K562 (cell line): ENCODE measurements around the gene GABRE. TPM values are rescaled to one million over a fixed set of nuclear protein-coding genes. Genes with fewer than 3 reads are reported as not detected.

Experiments
- ARID2 ChIP-seq: fragments of 450-650 bp; IDR thresholded peaks from 2 replicates; pipeline ENCODE4 v1.6.1; 2017; ENCODE audit warnings: antibody characterized with exemption, mild to moderate bottlenecking
- CCNT2 ChIP-seq: IDR thresholded peaks from 2 replicates; pipeline ENCODE4 v1.6.1; 2011; ENCODE audit warnings: borderline replicate concordance, low read depth, mild to moderate bottlenecking, moderate library complexity, mixed read lengths, low read length; ENCODE audit not compliant: insufficient read length; ENCODE audit errors: extremely low read depth
- CHD2 ChIP-seq: IDR thresholded peaks from 2 replicates; pipeline ENCODE4 v1.6.1; 2011; ENCODE audit warnings: low read depth, low read length
- DIDO1 ChIP-seq: fragments of 450-650 bp; IDR thresholded peaks from 2 replicates; pipeline ENCODE4 v1.6.1; 2016; ENCODE audit warnings: low read depth, missing biosample characterization, missing genetic modification characterization
- EP400 ChIP-seq: fragments of 450-650 bp; IDR thresholded peaks from 2 replicates; pipeline ENCODE4 v1.6.1; 2017; ENCODE audit warnings: antibody characterized with exemption, mild to moderate bottlenecking, moderate library complexity
- GABPB1 ChIP-seq: sonication (generic); formaldehyde crosslinking; IDR thresholded peaks from 2 replicates; pipeline ENCODE4 v1.8.0; 2022; ENCODE audit warnings: mild to moderate bottlenecking, missing genetic modification reagents
- HIVEP1 ChIP-seq: fragments of 250-450 bp; sonication (Bioruptor Pico); IDR thresholded peaks from 2 replicates; pipeline ENCODE4 v1.4.0; 2020; ENCODE audit warnings: mild to moderate bottlenecking
- MEIS2 ChIP-seq: fragments of 450-650 bp; IDR thresholded peaks from 2 replicates; pipeline ENCODE4 v1.6.1; 2014; ENCODE audit warnings: mild to moderate bottlenecking; ENCODE audit not compliant: partially characterized antibody
- MYC ChIP-seq, 2 experiments: fragments of 250-450 bp in 1 of 2; sonication (Bioruptor Pico) in 1 of 2; IDR thresholded peaks; 2 replicates each; pipeline versions ENCODE4 v1.5.1 to v1.6.1; 2012 to 2021; ENCODE audit warnings: low read depth in 2 of 2, borderline replicate concordance in 1 of 2, improper control_type of control experiment in 1 of 2, low read length in 1 of 2, mild to moderate bottlenecking in 1 of 2, moderate library complexity in 1 of 2
- MYNN ChIP-seq, 2 experiments: sonication (generic); formaldehyde crosslinking in 1 of 2; IDR thresholded peaks; 2 replicates each; pipeline versions ENCODE4 v1.5.0 to v1.6.1; 2016 to 2020; ENCODE audit warnings: antibody characterized with exemption in 1 of 2, missing genetic modification reagents in 1 of 2
- NEUROD1 ChIP-seq: fragments of 150-350 bp; IDR thresholded peaks from 2 replicates; pipeline ENCODE4 v1.6.1; 2014; ENCODE audit warnings: borderline replicate concordance, low read length, low read depth; ENCODE audit not compliant: partially characterized antibody
- NONO ChIP-seq, 2 experiments: fragments of 200-400 bp in 1 of 2; fragments of 450-650 bp in 1 of 2; formaldehyde crosslinking in 1 of 2; IDR thresholded peaks; 2 replicates each; pipeline ENCODE4 v1.6.1; 2017; ENCODE audit warnings: low read depth in 2 of 2, mild to moderate bottlenecking in 2 of 2, moderate library complexity in 2 of 2, low read length in 1 of 2
- NR3C1 ChIP-seq: sonication (generic); formaldehyde crosslinking; IDR thresholded peaks from 2 replicates; pipeline ENCODE4 v1.8.1; 2022; ENCODE audit warnings: missing genetic modification reagents
- PHF20 ChIP-seq: fragments of 450-650 bp; IDR thresholded peaks from 2 replicates; pipeline ENCODE4 v1.6.1; 2018; ENCODE audit not compliant: partially characterized antibody
- RCOR1 ChIP-seq, 2 experiments: IDR thresholded peaks; 2 replicates each; pipeline ENCODE4 v1.6.1; 2012; ENCODE audit warnings: low read depth in 2 of 2, low read length in 2 of 2, borderline replicate concordance in 1 of 2, improper control_type of control experiment in 1 of 2
- RREB1 ChIP-seq: fragments of 250-450 bp; sonication (Bioruptor Pico); IDR thresholded peaks from 2 replicates; pipeline ENCODE4 v1.4.0; 2020
- TBL1XR1 ChIP-seq, 2 experiments: IDR thresholded peaks; 2 replicates each; pipeline ENCODE4 v1.6.1; 2012; ENCODE audit warnings: improper control_type of control experiment in 2 of 2, low read length in 2 of 2, mild to moderate bottlenecking in 1 of 2
- YBX1 ChIP-seq: fragments of 450-650 bp; IDR thresholded peaks from 2 replicates; pipeline ENCODE4 v1.7.1; 2016; ENCODE audit warnings: mild to moderate bottlenecking
- ZNF79 ChIP-seq: fragments of 250-450 bp; sonication (Bioruptor Pico); IDR thresholded peaks from 2 replicates; pipeline ENCODE4 v1.4.0; 2020; ENCODE audit warnings: low read depth, mild to moderate bottlenecking, moderate library complexity
- polyA plus RNA-seq, 8 experiments: library from polyadenylated mRNA; depleted of rRNA in 4 of 8; stranded (reverse) in 5 of 8; unstranded in 3 of 8; fragments of >200 nt; fragmentation: Nextera tagmentation in 2 of 8; fragmentation: Illumina TruSeq in 1 of 8; extraction: Ambion mirVana in 2 of 8; extraction: Trizol in 1 of 8; gene quantifications; 2 replicates each; pipeline versions ENCODE4 v1.2.1 to v1.2.3, GENCODE V29; 2011 to 2014; ENCODE audit warnings: inconsistent platforms in 1 of 8, missing spikeins in 1 of 8
- total RNA-seq, 7 experiments: library from RNA; depleted of rRNA in 6 of 7; stranded (reverse); fragments of >200 nt in 6 of 7; fragmentation: Illumina TruSeq in 2 of 7; extraction: Trizol in 2 of 7; gene quantifications; 2 replicates each; pipeline versions ENCODE4 v1.2.1 to v1.2.3, GENCODE V29; 2011 to 2021; ENCODE audit warnings: low replicate concordance in 1 of 7
- TF ChIP-seq, protein P1 (sequence below), 2 experiments: fragments of 450-650 bp; IDR thresholded peaks; 2 replicates each; pipeline ENCODE4 v1.6.1; 2016
- TF ChIP-seq, protein P2 (sequence below): fragments of 450-650 bp; IDR thresholded peaks from 2 replicates; pipeline ENCODE4 v1.6.1; 2016; ENCODE audit warnings: antibody characterized with exemption

GABRE gene
- total and polyA plus RNA-seq, 9 of the 15 experiments (the other 6 are each of a cell fraction or from before 2014, with no cell fraction given) = 23.1 to 456 (median 148) TPM

- TF ChIP-seq RREB1 (CRISPR knock-in tag) (0 out of 2 replicates have a peak, but pooled peaks have one; percentile 13), YBX1 (no peak), NEUROD1 (no peak), DIDO1 (tag) (no peak), NONO (IDR thresholded peaks at IDR 0.05; ENCODE audit: low read depth in 2 of 2, low read length in 1 of 2) (no peak), CHD2 (no peak), EP400 (no peak), NR3C1 (CRISPR knock-in tag) (no peak), MYC (IDR thresholded peaks at IDR 0.05; ENCODE audit: low read depth, low read length) (no peak), MYC (CRISPR knock-in tag; IDR thresholded peaks at IDR 0.05; ENCODE audit: borderline replicate concordance, low read depth) (no peak), MEIS2 (no peak), TBL1XR1 (IDR thresholded peaks at IDR 0.05; ENCODE audit: low read length in 2 of 2) (no peak), CCNT2 (no peak), RCOR1 (IDR thresholded peaks at IDR 0.05; ENCODE audit: borderline replicate concordance in 1 of 2, low read depth in 2 of 2, low read length in 2 of 2) (peak in 1 of 2 experiments; percentile 46; a peak in 1 of 4 replicates), ARID2 (no peak), HIVEP1 (CRISPR knock-in tag) (no peak), MYNN (IDR thresholded peaks at IDR 0.05) (no peak), MYNN (CRISPR knock-in tag; IDR thresholded peaks at IDR 0.05) (no peak), ZNF79 (CRISPR knock-in tag) (no peak), PHF20 (no peak), GABPB1 (CRISPR knock-in tag) (no peak)
- TF ChIP-seq, protein P1, sequence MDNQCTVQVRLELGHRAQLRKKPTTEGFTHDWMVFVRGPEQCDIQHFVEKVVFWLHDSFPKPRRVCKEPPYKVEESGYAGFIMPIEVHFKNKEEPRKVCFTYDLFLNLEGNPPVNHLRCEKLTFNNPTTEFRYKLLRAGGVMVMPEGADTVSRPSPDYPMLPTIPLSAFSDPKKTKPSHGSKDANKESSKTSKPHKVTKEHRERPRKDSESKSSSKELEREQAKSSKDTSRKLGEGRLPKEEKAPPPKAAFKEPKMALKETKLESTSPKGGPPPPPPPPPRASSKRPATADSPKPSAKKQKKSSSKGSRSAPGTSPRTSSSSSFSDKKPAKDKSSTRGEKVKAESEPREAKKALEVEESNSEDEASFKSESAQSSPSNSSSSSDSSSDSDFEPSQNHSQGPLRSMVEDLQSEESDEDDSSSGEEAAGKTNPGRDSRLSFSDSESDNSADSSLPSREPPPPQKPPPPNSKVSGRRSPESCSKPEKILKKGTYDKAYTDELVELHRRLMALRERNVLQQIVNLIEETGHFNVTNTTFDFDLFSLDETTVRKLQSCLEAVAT (IDR thresholded peaks at IDR 0.05) = no peak
- TF ChIP-seq, protein P2, sequence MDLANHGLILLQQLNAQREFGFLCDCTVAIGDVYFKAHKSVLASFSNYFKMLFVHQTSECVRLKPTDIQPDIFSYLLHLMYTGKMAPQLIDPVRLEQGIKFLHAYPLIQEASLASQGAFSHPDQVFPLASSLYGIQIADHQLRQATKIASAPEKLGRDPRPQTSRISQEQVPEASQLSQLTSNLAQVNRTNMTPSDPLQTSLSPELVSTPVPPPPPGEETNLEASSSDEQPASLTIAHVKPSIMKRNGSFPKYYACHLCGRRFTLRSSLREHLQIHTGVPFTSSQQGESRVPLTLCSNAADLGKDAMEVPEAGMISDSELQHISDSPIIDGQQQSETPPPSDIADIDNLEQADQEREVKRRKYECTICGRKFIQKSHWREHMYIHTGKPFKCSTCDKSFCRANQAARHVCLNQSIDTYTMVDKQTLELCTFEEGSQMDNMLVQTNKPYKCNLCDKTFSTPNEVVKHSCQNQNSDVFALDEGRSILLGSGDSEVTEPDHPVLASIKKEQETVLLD = no peak
These were observed 11.5 kb upstream of the GABRE start (continued) for GRCh38 chrX:151985955-151986354.
